IMR-90 (cell line): ENCODE measurements around the gene CAMK2N1.

Source experiments
- POLR2A ChIP-seq: IDR thresholded peaks from 2 replicates; pipeline ENCODE4 v1.6.1; 2012; ENCODE audit warnings: mild to moderate bottlenecking, low read depth, low read length
- TF ChIP-seq, protein P1 (sequence below): conservative IDR thresholded peaks from 2 replicates; pipeline ENCODE4 v1.5.1; 2012; ENCODE audit warnings: mild to moderate bottlenecking, low read depth, low read length, improper control_type of control experiment
- TF ChIP-seq, protein P2 (sequence below): fragments of 150-350 bp; IDR thresholded peaks from 2 replicates; pipeline ENCODE4 v1.6.1; 2016; ENCODE audit warnings: low read depth, mild to moderate bottlenecking, low read length, moderate library complexity, borderline replicate concordance

GRCh38 chr1:20448671-20449071, 37.3 kb downstream of the CAMK2N1 start:
- TF ChIP-seq, protein P1, sequence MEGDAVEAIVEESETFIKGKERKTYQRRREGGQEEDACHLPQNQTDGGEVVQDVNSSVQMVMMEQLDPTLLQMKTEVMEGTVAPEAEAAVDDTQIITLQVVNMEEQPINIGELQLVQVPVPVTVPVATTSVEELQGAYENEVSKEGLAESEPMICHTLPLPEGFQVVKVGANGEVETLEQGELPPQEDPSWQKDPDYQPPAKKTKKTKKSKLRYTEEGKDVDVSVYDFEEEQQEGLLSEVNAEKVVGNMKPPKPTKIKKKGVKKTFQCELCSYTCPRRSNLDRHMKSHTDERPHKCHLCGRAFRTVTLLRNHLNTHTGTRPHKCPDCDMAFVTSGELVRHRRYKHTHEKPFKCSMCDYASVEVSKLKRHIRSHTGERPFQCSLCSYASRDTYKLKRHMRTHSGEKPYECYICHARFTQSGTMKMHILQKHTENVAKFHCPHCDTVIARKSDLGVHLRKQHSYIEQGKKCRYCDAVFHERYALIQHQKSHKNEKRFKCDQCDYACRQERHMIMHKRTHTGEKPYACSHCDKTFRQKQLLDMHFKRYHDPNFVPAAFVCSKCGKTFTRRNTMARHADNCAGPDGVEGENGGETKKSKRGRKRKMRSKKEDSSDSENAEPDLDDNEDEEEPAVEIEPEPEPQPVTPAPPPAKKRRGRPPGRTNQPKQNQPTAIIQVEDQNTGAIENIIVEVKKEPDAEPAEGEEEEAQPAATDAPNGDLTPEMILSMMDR = no peak
- TF ChIP-seq, protein P2, sequence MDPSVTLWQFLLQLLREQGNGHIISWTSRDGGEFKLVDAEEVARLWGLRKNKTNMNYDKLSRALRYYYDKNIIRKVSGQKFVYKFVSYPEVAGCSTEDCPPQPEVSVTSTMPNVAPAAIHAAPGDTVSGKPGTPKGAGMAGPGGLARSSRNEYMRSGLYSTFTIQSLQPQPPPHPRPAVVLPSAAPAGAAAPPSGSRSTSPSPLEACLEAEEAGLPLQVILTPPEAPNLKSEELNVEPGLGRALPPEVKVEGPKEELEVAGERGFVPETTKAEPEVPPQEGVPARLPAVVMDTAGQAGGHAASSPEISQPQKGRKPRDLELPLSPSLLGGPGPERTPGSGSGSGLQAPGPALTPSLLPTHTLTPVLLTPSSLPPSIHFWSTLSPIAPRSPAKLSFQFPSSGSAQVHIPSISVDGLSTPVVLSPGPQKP = no peak
- no peak for TF ChIP-seq POLR2A
